Measurements from ENCODE around the gene LAMA5. TPM values are rescaled to one million over a fixed set of nuclear protein-coding genes. Genes with fewer than 3 reads are reported as not detected.

The LAMA5 gene
- total RNA-seq, 1 donor from 2014 or later: 5.4 TPM

- no peak for DNase-seq (ENCODE audit: low read depth in 2 of 2)
Observed at GRCh38 chr20:62372042-62372993, 5.2 kb upstream of the LAMA5 start.

GRCh38 chr20:62371588-62372041, 4.5 kb upstream of the LAMA5 start:
- DNase-seq (ENCODE audit: low read depth in 2 of 2): no peak

- DNase-seq (ENCODE audit: low read depth in 2 of 2): no peak
Observed at GRCh38 chr20:62370807-62371587, 3.9 kb upstream of the LAMA5 start.

GRCh38 chr20:62370115-62370806, 3.1 kb upstream of the LAMA5 start:
- DNase-seq (ENCODE audit: low read depth in 2 of 2): no peak

- DNase-seq (ENCODE audit: low read depth in 2 of 2): no peak
Observed at GRCh38 chr20:62369815-62370114, 2.7 kb upstream of the LAMA5 start.

- DNase-seq (ENCODE audit: low read depth in 2 of 2): peak; percentile 49 to 54
Observed at GRCh38 chr20:62368976-62369814, 2.1 kb upstream of the LAMA5 start.

- no peak for DNase-seq (ENCODE audit: low read depth in 2 of 2)
Observed at GRCh38 chr20:62368392-62368975, 1.4 kb upstream of the LAMA5 start.

- DNase-seq (ENCODE audit: low read depth in 2 of 2): no peak
Observed at GRCh38 chr20:62367633-62368391, 700 bp upstream of the LAMA5 start.

GRCh38 chr20:62366370-62367135, 559 bp downstream of the LAMA5 start:
- no peak for DNase-seq (ENCODE audit: low read depth in 2 of 2)

GRCh38 chr20:62365814-62366369, 1.2 kb downstream of the LAMA5 start:
- peak in 1 of 2 donors; percentile 39 for DNase-seq (ENCODE audit: low read depth in 2 of 2)

GRCh38 chr20:62364911-62365736, 2.0 kb downstream of the LAMA5 start:
- DNase-seq (ENCODE audit: low read depth in 2 of 2): peak in 1 of 2 donors; percentile 59

GRCh38 chr20:62363920-62364851, 2.9 kb downstream of the LAMA5 start:
- peak; percentile 85 for DNase-seq (ENCODE audit: low read depth in 2 of 2)

- DNase-seq (ENCODE audit: low read depth in 2 of 2): peak; percentile 51 to 54
Observed at GRCh38 chr20:62362991-62363919, 3.9 kb downstream of the LAMA5 start.

- DNase-seq (ENCODE audit: low read depth in 2 of 2): no peak
Observed at GRCh38 chr20:62362590-62362940, 4.5 kb downstream of the LAMA5 start.

GRCh38 chr20:62361799-62362589, 5.1 kb downstream of the LAMA5 start:
- DNase-seq (ENCODE audit: low read depth in 2 of 2): no peak
